Mucosa of stomach (tissue), 1 donor: Measurements from ENCODE around the gene DLGAP4.

Experiments used
- H3K27me3 ChIP-seq: one replicate; pipeline ENCODE4 v1.7.0; 2013; ENCODE audit warnings: mild to moderate bottlenecking, low read length; ENCODE audit not compliant: control insufficient read depth, insufficient read depth
- H3K36me3 ChIP-seq: one replicate; pipeline ENCODE4 v1.7.0; 2013; ENCODE audit warnings: low read length; ENCODE audit not compliant: control insufficient read depth, insufficient read depth
- H3K4me1 ChIP-seq: one replicate; pipeline ENCODE4 v1.7.0; 2013; ENCODE audit warnings: mild to moderate bottlenecking, low read length; ENCODE audit not compliant: control insufficient read depth, insufficient read depth
- H3K4me3 ChIP-seq: one replicate; pipeline ENCODE4 v1.7.0; 2013; ENCODE audit warnings: low read length
- H3K9ac ChIP-seq: one replicate; pipeline ENCODE4 v1.7.0; 2013; ENCODE audit warnings: mild to moderate bottlenecking, low read length, moderate library complexity
- H3K9me3 ChIP-seq: one replicate; pipeline ENCODE4 v1.7.0; 2013; ENCODE audit warnings: mild to moderate bottlenecking, low read length, moderate library complexity; ENCODE audit not compliant: control insufficient read depth
- donor health status: Pancreatic carcinoma.

DLGAP4 gene

GRCh38 chr20:36481380-36482043 is 175.4 kb downstream of the DLGAP4 start:
- Histone ChIP-seq H3K9me3 (no peaks in the 10 kb centered on the region), H3K4me1 (peaks cover 48% of the 10 kb centered on the region), H3K27me3 (no peaks in the 10 kb centered on the region), H3K9ac (no peak overlapping the region), H3K4me3 (no peak overlapping the region), H3K36me3 (no peaks in the 10 kb centered on the region)

GRCh38 chr20:36482044-36482473 is 175.9 kb downstream of the DLGAP4 start:
- Histone ChIP-seq H3K9ac (no peak overlapping the region), H3K4me3 (no peak overlapping the region), H3K9me3 (no peaks in the 10 kb centered on the region), H3K27me3 (no peaks in the 10 kb centered on the region), H3K4me1 (peaks cover 52% of the 10 kb centered on the region), H3K36me3 (no peaks in the 10 kb centered on the region)

- Histone ChIP-seq H3K9me3 (no peaks in the 10 kb centered on the region), H3K9ac (no peak overlapping the region), H3K27me3 (no peaks in the 10 kb centered on the region), H3K4me3 (no peak overlapping the region), H3K36me3 (no peaks in the 10 kb centered on the region), H3K4me1 (peaks cover 52% of the 10 kb centered on the region)
Measured at GRCh38 chr20:36483209-36483918, 177.2 kb downstream of the DLGAP4 start.

GRCh38 chr20:36483919-36484808 is 178.0 kb downstream of the DLGAP4 start:
- Histone ChIP-seq H3K9me3 (no peaks in the 10 kb centered on the region), H3K4me3 (no peak overlapping the region), H3K9ac (no peak overlapping the region), H3K36me3 (no peaks in the 10 kb centered on the region), H3K4me1 (peaks cover 52% of the 10 kb centered on the region), H3K27me3 (no peaks in the 10 kb centered on the region)

GRCh38 chr20:36485286-36485685 is 179.1 kb downstream of the DLGAP4 start:
- peaks cover 51% of the 10 kb centered on the region for H3K4me1 ChIP-seq
- no peaks in the 10 kb centered on the region for H3K27me3 ChIP-seq
- no peak overlapping the region for H3K9ac ChIP-seq
- no peaks in the 10 kb centered on the region for H3K9me3 ChIP-seq
- no peaks in the 10 kb centered on the region for H3K36me3 ChIP-seq
- no peak overlapping the region for H3K4me3 ChIP-seq

GRCh38 chr20:36487069-36487468 is 180.9 kb downstream of the DLGAP4 start:
- Histone ChIP-seq H3K27me3 (no peaks in the 10 kb centered on the region), H3K4me1 (peaks cover 46% of the 10 kb centered on the region), H3K9me3 (no peaks in the 10 kb centered on the region), H3K36me3 (no peaks in the 10 kb centered on the region), H3K4me3 (no peak overlapping the region), H3K9ac (no peak overlapping the region)

- Histone ChIP-seq H3K4me1 (peaks cover 30% of the 10 kb centered on the region), H3K36me3 (peaks cover under 1% of the 10 kb centered on the region)
Measured at GRCh38 chr20:36490191-36490590, 184.1 kb downstream of the DLGAP4 start.

GRCh38 chr20:36491901-36492617 is 185.9 kb downstream of the DLGAP4 start:
- no peak overlapping the region for H3K9ac ChIP-seq
- H3K27me3 ChIP-seq, result no peaks in the 10 kb centered on the region
- peaks cover 12% of the 10 kb centered on the region for H3K36me3 ChIP-seq
- H3K4me3 ChIP-seq, result no peak overlapping the region
- peaks cover 21% of the 10 kb centered on the region for H3K4me1 ChIP-seq
- H3K9me3 ChIP-seq, result no peaks in the 10 kb centered on the region

More at GRCh38 chr20:36490191-36490590, 184.1 kb downstream of the DLGAP4 start:
- Histone ChIP-seq H3K9ac (no peak overlapping the region), H3K4me3 (no peak overlapping the region), H3K27me3 (no peaks in the 10 kb centered on the region), H3K9me3 (no peaks in the 10 kb centered on the region)

- no peak overlapping the region for H3K9ac ChIP-seq
- peaks cover 33% of the 10 kb centered on the region for H3K4me1 ChIP-seq
- H3K4me3 ChIP-seq, result no peak overlapping the region
Measured at GRCh38 chr20:36493051-36493800, 187.1 kb downstream of the DLGAP4 start.

GRCh38 chr20:36493801-36494114 is 187.6 kb downstream of the DLGAP4 start:
- Histone ChIP-seq H3K27me3 (no peaks in the 10 kb centered on the region), H3K9ac (no peak overlapping the region), H3K4me1 (peaks cover 38% of the 10 kb centered on the region), H3K4me3 (no peak overlapping the region), H3K9me3 (no peaks in the 10 kb centered on the region), H3K36me3 (peaks cover 12% of the 10 kb centered on the region)

More at GRCh38 chr20:36493051-36493800, 187.1 kb downstream of the DLGAP4 start:
- peaks cover 12% of the 10 kb centered on the region for H3K36me3 ChIP-seq
- H3K27me3 ChIP-seq, result no peaks in the 10 kb centered on the region
- H3K9me3 ChIP-seq, result no peaks in the 10 kb centered on the region
